HG03039 (cell line): ENCODE data around the gene KCNJ11.

Experiments used
- ATAC-seq: cut with Tn5 transposase; IDR thresholded peaks from one replicate; pipeline ENCODE4 v1.9.1; 2021; ENCODE audit warnings: mild to moderate bottlenecking, moderate library complexity; ENCODE audit not compliant: unreplicated experiment

KCNJ11 gene

GRCh38 chr11:17369094-17369493, 19.4 kb downstream of the KCNJ11 start:
- no peak for ATAC-seq

- no peak for ATAC-seq
Observed at GRCh38 chr11:17368551-17368950, 19.9 kb downstream of the KCNJ11 start.

- ATAC-seq, result no peak
Observed at GRCh38 chr11:17366495-17366894, 22.0 kb downstream of the KCNJ11 start.

- ATAC-seq, result peak; percentile 36
Observed at GRCh38 chr11:17354601-17354991, 33.9 kb downstream of the KCNJ11 start.

GRCh38 chr11:17353821-17354600, 34.4 kb downstream of the KCNJ11 start:
- no peak for ATAC-seq

GRCh38 chr11:17352950-17353820, 35.3 kb downstream of the KCNJ11 start:
- ATAC-seq, result no peak

- no peak for ATAC-seq
Observed at GRCh38 chr11:17351510-17352176, 36.8 kb downstream of the KCNJ11 start, which contains the start of gene NCR3LG1. TSS of gene NCR3LG1 (plus strand) at chr11:17351800. CDS start at chr11:17351970, 170 bp downstream.

- ATAC-seq, result no peak
Observed at GRCh38 chr11:17351172-17351509, 37.3 kb downstream of the KCNJ11 start.

- no peak for ATAC-seq
Observed at GRCh38 chr11:17350455-17351171, 37.8 kb downstream of the KCNJ11 start.

GRCh38 chr11:17347676-17348075, 40.8 kb downstream of the KCNJ11 start:
- ATAC-seq, result no peak

GRCh38 chr11:17343907-17344306, 44.6 kb downstream of the KCNJ11 start:
- ATAC-seq, result no peak

- ATAC-seq, result no peak
Observed at GRCh38 chr11:17343257-17343656, 45.2 kb downstream of the KCNJ11 start.
